Measurements from ENCODE around the gene PRR15L.
"Not testable (repeated sequence)": the region's sequence is repeated elsewhere in the genome, so short reads cannot be mapped to it uniquely, and the experiment has no call there.

The PRR15L gene

GRCh38 chr17:47957591-47958490 lies at the start of gene PRR15L:
Gene PRR15L (minus strand): TSS chr17:47957883. CDS start chr17:47953234, 4,649 bp downstream.
- no peak for DNase-seq

- no peak for DNase-seq
Measured at GRCh38 chr17:48006936-48007709, 49.4 kb upstream of the PRR15L start.

- DNase-seq = no peak
Measured at GRCh38 chr17:48004983-48005382, 47.3 kb upstream of the PRR15L start.

- peak; percentile 93 to 96 for DNase-seq
Measured at GRCh38 chr17:48003417-48004151, 45.9 kb upstream of the PRR15L start.

- peak; percentile 87 to 94 for DNase-seq
Measured at GRCh38 chr17:48002916-48003416, 45.3 kb upstream of the PRR15L start.

- peak in 1 of 2 experiments; percentile 48 for DNase-seq
Measured at GRCh38 chr17:48002266-48002915, 44.7 kb upstream of the PRR15L start.

GRCh38 chr17:48001657-48002056 lies 44.0 kb upstream of the PRR15L start:
- not testable (repeated sequence) for DNase-seq

- no peak for DNase-seq
Measured at GRCh38 chr17:48001197-48001596, 43.5 kb upstream of the PRR15L start.

GRCh38 chr17:47999582-47999981 lies 41.9 kb upstream of the PRR15L start:
- DNase-seq = no peak

- no peak for DNase-seq
Measured at GRCh38 chr17:47998044-47998443, 40.4 kb upstream of the PRR15L start.

GRCh38 chr17:47997586-47997985 lies 39.9 kb upstream of the PRR15L start:
- DNase-seq = no peak

- DNase-seq = no peak
Measured at GRCh38 chr17:47996201-47996600, 38.5 kb upstream of the PRR15L start.

- DNase-seq = no peak
Measured at GRCh38 chr17:47995241-47995935, 37.7 kb upstream of the PRR15L start.

- DNase-seq = no peak
Measured at GRCh38 chr17:47994724-47995123, 37.0 kb upstream of the PRR15L start.

GRCh38 chr17:47993964-47994363 lies 36.3 kb upstream of the PRR15L start:
- no peak for DNase-seq

GRCh38 chr17:47993031-47993564 lies 35.4 kb upstream of the PRR15L start:
- DNase-seq = no peak

GRCh38 chr17:47992216-47992615 lies 34.5 kb upstream of the PRR15L start:
- DNase-seq = no peak

- no peak for DNase-seq
Measured at GRCh38 chr17:47990962-47991731, 33.5 kb upstream of the PRR15L start.

- DNase-seq = no peak
Measured at GRCh38 chr17:47989700-47990099, 32.0 kb upstream of the PRR15L start.

GRCh38 chr17:47989159-47989558 lies 31.5 kb upstream of the PRR15L start:
- DNase-seq = no peak

GRCh38 chr17:47988445-47988844 lies 30.8 kb upstream of the PRR15L start:
- not testable (repeated sequence) for DNase-seq
